Activated naive CD4-positive, alpha-beta T cell treated with anti-CD3 and anti-CD28 coated beads, Interleukin-2, amount 10 ng/mL, durations not matched to agents 5 hours and 36 hours (primary cell): ENCODE data around the gene CD248. TPM values are rescaled to one million over a fixed set of nuclear protein-coding genes. Genes with fewer than 3 reads are reported as not detected.

Experiments used
- total RNA-seq, 2 experiments: library from RNA; stranded (reverse); gene quantifications; one replicate each; pipeline ENCODE4 v1.2.3, GENCODE V29; 2021

Gene CD248, protein sequence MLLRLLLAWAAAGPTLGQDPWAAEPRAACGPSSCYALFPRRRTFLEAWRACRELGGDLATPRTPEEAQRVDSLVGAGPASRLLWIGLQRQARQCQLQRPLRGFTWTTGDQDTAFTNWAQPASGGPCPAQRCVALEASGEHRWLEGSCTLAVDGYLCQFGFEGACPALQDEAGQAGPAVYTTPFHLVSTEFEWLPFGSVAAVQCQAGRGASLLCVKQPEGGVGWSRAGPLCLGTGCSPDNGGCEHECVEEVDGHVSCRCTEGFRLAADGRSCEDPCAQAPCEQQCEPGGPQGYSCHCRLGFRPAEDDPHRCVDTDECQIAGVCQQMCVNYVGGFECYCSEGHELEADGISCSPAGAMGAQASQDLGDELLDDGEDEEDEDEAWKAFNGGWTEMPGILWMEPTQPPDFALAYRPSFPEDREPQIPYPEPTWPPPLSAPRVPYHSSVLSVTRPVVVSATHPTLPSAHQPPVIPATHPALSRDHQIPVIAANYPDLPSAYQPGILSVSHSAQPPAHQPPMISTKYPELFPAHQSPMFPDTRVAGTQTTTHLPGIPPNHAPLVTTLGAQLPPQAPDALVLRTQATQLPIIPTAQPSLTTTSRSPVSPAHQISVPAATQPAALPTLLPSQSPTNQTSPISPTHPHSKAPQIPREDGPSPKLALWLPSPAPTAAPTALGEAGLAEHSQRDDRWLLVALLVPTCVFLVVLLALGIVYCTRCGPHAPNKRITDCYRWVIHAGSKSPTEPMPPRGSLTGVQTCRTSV
- 1 to 10 TPM; 9.0 to 9.1 TPM for total RNA-seq

DNA sequence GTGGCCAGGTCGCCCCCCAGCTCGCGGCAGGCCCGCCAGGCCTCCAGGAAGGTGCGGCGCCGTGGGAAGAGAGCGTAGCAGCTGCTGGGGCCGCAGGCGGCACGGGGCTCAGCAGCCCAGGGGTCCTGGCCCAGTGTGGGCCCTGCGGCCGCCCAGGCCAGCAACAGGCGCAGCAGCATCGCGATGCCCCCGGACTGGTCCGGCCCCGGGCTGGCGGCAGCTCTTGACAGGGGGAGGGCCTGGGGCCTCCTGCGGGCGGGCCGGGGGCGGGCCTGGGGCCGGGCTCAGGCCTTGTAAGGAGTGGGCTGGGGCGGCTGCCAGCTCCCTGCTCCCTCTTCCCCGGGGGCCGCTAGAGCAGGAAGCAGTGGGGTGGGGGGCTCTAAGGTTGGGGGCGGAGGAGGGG is at the start of gene CD248:
CD248 (minus strand) TSS at position 196 of the 403 bp plus-strand sequence; CDS start at position 179, 17 bp downstream.

DNA sequence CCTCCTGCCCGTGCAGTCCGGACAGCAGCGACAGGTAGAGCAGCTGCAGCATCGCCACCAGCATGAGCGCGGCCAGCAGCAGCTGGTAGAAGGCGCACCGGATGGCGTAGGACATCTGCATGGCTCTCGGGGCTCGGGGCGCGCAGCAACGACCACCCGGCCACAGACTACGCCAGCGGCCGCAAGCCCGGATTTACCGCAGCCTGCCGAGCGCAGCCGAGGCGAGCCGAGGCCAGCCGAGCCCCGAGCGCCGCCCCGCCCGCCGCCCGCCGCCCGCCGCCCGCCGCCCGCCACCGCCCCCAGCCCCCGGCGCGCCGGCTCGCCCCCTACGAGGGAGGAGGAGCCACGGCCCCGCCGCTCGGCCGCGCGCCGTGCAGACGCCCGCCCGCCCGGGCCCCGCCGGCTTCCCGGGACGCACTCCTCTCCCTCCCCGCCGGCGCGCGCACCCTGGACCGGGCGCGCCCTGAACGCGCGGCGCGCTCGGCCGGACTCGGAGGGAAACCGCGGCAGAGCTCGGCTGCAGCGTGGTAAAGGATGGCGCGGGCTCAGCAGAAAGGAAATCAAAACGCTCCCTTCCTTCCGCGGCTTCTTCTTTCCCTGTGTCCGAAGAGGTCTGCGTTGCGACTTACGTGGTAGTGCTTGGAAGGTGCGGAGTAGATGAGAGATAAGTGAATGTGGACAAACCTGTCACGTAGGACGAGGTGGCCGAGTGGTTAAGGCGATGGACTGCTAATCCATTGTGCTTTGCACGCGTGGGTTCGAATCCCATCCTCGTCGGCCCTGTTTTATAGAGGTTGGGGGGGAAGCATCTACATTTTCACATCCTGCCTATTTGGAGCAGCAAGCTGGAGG is 30.8 kb upstream of the CD248 start, which contains the start of gene B4GAT1:
B4GAT1 (minus strand) TSS at position 205 of the 852 bp plus-strand sequence; CDS start at position 121, 84 bp downstream.

DNA sequence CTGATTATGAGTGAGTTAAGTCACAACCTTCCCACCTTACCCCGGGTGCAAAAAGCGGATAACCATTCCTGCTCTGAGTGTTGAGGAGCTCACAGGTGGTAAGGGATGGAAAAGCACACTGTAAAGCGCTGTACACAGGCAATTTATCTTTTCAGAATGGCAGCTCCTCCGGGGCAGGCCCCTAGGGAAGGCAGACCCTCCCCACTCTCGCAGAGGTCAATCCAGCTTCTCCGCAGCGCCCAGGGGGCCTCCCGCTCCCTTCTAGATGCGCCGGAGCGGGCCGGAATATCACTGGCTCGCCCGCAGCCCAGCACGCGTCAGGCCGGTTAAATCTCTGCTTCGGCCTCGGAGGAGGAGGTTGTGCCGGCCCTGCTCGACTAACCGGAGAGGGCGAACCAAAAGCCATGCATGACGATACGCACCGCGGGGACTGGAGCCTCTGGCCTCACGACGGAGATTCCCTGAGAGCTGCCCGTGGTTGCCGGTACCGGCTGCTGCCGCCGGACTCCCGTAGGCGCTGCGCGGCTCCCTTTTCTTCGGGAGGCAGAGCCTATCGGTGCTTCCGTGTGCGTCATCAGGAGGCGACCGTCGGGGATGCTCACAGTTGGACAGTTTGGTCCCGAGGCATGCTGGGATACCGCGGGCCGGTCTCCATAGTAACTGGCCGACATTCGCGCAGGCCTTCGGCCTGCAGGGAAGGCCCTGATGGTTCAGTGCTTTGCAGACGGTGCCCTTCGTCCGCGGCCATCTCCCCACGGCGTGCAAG is 27.9 kb upstream of the CD248 start, which contains the start of gene BRMS1:
BRMS1 (minus strand) TSS at position 555 of the 766 bp plus-strand sequence. CDS start 2,870 bp downstream, outside the sequence.

DNA sequence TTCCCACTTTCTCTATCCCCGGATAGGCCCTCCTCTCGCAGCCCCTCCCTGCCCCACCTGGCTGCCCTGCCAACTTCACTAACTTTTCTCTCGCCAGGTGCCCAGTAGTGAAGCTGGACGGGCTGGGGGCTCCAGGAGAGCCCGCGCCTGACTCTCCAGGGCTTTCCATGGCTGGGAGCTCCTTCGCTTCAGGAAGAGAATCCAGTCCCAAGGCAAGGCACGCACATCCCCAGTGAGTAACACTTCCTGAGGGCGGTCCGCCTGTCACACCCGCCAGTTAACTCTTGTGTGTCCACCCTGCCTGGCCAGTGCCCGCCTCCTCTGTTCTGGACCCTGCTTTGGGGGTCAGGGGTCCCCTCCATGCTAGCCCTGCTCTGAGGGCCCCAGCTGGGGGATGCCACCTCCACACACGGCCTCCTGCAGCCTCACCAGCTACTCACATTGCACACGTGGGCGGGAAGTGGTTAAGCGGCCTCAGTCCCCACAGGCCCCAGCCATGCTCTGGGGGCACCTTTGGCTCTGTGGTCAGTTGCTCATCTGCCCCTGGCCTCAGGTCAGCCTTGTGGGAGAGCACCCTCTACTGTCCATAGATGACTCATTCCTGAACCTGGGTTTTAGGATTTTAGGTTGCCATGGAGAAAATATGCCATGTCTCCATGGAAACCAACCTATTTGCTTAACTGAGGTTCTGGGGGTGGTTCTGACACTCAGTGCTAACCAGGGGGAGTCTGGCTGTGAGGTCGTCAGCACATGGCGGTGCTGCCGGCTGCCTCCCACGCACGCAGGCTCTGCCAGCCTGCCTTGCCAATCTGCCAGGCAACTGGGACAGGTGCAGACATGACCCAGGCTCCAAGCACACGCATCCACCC is 19.6 kb upstream of the CD248 start, which contains the start of gene RIN1:
RIN1 (minus strand) TSS at position 201 of the 869 bp plus-strand sequence; CDS start at position 169, 32 bp downstream.

DNA sequence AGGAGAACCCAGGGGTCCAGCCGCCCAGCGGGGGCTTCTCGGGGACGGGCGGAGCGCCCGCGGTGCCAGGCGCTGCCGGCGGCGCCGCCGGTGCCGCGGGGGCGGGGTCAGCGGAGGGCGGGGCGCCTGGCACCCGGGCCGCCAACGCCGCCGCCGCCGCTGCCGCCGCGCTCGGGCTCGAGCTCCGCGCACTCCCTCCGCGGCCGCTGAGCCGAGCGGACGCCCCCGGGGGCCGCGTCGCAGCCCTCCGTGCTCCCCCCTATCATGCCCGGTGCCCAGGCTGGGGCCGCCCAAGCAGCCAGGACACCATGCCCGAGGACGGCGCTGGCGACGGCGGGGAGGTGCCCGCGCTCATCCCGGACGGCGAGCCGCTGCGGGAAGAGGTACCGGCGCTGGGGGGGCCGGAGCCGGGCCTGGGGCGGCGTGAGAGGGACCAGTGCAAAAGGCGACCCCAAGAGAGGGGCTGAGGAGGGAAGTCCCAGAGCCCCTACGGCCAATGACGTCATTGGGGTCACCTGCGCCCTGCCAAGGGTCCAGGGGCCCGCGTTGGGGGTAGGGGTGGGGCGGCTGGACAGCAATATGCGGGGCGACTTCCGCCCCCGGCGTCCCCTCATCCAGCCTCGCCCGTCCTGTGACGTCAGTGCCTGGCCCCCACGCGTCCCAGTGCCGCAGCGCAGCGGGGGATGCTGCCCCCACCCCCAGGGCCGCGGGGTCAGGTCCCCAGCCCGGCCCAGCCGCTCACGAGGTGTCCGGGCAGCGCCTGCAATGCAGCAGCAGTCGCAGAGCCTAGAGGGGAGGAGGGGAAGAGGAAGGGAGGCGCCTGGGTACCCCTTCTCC is 24.9 kb downstream of the CD248 start, which contains the start of gene TMEM151A:
TMEM151A (plus strand) TSS at position 189 of the 837 bp plus-strand sequence; CDS start at position 309, 120 bp downstream.

DNA sequence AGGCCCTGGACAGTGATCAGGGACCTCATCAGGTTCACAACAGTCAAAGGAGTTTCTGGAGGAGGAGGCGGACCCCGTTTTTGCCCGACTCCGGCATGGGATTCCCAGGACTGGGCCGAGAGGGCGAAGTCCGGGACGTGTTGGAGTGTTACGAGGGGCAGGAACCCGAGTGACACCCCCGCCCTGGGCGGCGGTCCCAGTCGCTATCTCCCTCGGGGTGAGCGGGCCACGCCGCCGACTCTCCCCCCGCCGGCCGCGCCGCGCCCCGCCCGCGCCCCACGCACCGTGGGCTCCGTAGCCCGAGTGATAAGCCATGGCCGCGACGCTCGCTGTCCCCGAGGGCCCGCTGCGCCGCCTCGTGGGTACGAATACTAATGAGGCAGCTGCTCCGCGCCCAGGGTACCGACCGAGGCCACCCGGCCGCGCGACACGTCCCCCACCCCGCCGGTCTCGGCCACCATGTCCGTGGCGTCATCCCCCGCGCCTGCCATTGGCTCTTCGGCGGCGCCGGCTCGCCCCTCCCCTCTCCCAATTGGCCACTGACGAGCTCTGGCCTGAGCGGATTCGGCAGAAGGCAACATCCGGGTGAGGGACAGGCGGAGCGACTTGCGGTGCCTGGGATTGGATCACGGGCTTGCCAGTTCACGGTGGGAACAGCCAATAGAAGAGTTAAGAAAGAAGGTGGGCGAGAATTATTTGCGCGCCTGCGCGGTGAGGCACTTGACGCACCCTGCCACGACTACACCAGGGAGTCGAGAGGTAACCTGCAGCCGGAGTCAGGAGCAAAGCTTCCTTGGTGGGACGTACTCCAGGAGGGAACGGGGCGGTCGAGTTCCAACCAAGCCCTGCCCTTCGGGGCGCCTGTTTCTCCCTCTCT is 27.9 kb downstream of the CD248 start, which contains the start of gene YIF1A:
YIF1A (minus strand) TSS at position 473 of the 877 bp plus-strand sequence; CDS start at position 315, 158 bp downstream.

DNA sequence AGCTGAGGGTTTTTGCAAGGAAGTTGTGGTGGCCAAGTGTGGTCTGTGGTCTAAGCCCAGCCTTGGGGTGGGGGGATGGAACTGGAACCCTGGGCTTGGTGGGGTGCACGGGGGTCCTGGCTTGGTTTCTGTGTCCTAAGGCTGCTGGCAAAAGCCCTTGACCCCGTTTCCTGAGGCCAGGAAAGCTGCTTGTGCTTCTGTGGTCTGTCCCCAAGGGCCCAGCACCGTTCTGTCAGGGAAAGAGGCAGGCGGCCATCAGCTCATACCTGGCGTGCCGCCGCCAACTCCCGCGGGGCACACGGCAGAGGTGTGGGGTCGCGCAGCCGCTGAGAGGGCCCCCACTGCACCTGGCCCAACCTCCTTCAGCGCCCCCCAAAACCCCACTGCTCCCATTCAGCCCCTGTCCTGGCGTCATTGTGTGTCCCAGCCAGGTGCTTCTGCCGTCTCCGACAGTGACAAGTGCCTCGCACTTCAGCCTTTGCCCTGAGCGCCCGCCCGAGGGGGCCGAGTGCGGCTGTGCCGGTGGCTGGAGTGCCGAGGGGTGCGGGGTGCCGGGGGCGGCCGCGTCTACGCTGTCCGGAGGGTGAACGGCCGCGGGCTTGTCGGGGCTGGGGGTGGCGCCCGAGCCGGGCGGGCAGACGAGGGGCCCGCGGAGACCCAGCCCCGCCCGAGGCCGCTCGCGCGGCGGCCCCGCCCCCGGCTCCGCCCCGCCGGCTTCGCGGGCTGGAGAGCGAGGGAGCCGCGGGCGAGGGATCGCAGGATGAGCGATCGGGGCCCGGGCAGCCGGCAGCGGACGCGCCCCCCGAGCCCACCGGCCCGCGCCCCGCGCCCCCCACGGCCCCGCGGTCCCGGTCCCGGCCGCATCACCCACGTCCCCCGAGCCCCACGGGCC is 39.1 kb downstream of the CD248 start, which contains the start of gene CNIH2:
CNIH2 (plus strand) TSS at position 705 of the 892 bp plus-strand sequence. CDS start 282 bp downstream, outside the sequence.

DNA sequence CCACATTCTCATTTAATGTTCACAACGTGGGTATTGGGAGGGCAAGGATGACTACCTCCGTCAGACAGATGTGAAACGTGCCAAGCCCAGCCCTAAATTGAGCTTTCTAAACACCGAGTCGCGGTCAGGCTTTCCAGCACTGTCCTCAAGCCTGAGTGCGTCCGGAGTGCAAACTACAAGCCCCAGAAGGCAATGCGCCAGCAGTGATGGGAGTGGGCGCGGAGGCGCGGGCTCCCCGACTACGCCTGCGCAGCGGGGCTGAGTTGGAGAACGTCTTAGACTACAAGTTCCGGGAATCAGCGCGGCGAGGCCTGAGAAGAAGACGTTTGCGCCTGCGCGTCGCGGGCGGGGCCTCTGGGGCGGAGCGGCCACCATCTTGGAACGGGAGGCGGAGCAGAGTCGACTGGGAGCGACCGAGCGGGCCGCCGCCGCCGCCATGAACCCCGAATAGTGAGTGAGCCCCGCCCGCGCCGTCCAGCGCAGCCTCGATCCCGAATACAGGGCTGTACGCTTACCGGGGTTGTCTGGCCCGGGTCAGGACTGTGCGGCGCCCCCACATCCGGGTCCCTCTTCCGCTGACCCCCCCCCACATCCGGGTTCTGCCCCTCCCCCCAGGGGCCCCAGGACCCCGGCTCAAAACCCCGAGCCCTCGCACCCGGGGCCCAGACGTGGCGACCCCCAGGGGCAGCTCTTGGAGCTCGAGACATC is 48.4 kb downstream of the CD248 start, which contains the start of gene RAB1B:
RAB1B (plus strand) TSS at position 396 of the 708 bp plus-strand sequence; CDS start at position 437, 41 bp downstream.

Other genes with a start within 250 kb of the CD248 start
- 100 to 1,000 TPM; 109 to 119 TPM for gene PACS1, start 246.8 kb downstream of the CD248 start, total RNA-seq
- 10 to 100 TPM; 30.9 to 39.3 TPM for gene KLC2, start 59.3 kb downstream of the CD248 start, total RNA-seq
- 100 to 1,000 TPM; 124 TPM for gene RAB1B, start 48.4 kb downstream of the CD248 start, total RNA-seq
- gene CNIH2, start 38.9 kb downstream of the CD248 start, total RNA-seq = 1 to 10 TPM; 2.6 TPM
- 10 to 100 TPM; 42.0 to 45.3 TPM for gene YIF1A, start 27.9 kb downstream of the CD248 start, total RNA-seq
- not detected for gene TMEM151A, start 25.1 kb downstream of the CD248 start, total RNA-seq
- gene RIN1, start 19.4 kb upstream of the CD248 start, total RNA-seq = 1 to 10 TPM; 3.6 to 4.3 TPM
- gene BRMS1, start 28.1 kb upstream of the CD248 start, total RNA-seq = 10 to 100 TPM; 42.9 to 48.0 TPM
- 1 to 10 TPM; 9.4 to 9.8 TPM for gene B4GAT1, start 30.6 kb upstream of the CD248 start, total RNA-seq
- 10 to 100 TPM; 16.0 to 16.2 TPM for gene SLC29A2, start 54.7 kb upstream of the CD248 start, total RNA-seq
- gene NPAS4, start 104.0 kb upstream of the CD248 start, total RNA-seq = under 1 TPM in 1 of 2 experiments, not detected in 1; 0.05 TPM
- gene MRPL11, start 121.8 kb upstream of the CD248 start, total RNA-seq = 10 to 100 TPM; 53.0 to 57.4 TPM
- 1 to 10 TPM; 7.5 to 9.5 TPM for gene PELI3, start 149.9 kb upstream of the CD248 start, total RNA-seq
- 10 to 100 TPM; 61.8 to 62.5 TPM for gene DPP3, start 163.4 kb upstream of the CD248 start, total RNA-seq
- 10 to 100 TPM; 14.8 to 16.2 TPM for gene BBS1, start 193.6 kb upstream of the CD248 start, total RNA-seq
- gene ZDHHC24, start 229.0 kb upstream of the CD248 start, total RNA-seq = 10 to 100 TPM; 17.0 to 18.0 TPM
- gene ACTN3, start 229.9 kb upstream of the CD248 start, total RNA-seq = under 1 TPM in 1 of 2 experiments, not detected in 1; 0.05 TPM